Ishikawa (cell line): ENCODE results near the gene COMMD4.

ENCODE experiments used
- CEBPB ChIP-seq: IDR thresholded peaks from 2 replicates; pipeline ENCODE4 v1.6.1; 2012
- CREB1 ChIP-seq: IDR thresholded peaks from 2 replicates; pipeline ENCODE4 v1.6.1; 2012; ENCODE audit warnings: low read depth
- EGR1 ChIP-seq: IDR thresholded peaks from 2 replicates; pipeline ENCODE4 v1.6.1; 2012
- EP300 ChIP-seq: IDR thresholded peaks from 2 replicates; pipeline ENCODE4 v1.6.1; 2012; ENCODE audit warnings: borderline replicate concordance
- FOXM1 ChIP-seq: IDR thresholded peaks from 2 replicates; pipeline ENCODE4 v1.6.1; 2012; ENCODE audit warnings: low read depth, borderline replicate concordance
- NFIC ChIP-seq: IDR thresholded peaks from 2 replicates; pipeline ENCODE4 v1.6.1; 2012
- RAD21 ChIP-seq: IDR thresholded peaks from 2 replicates; pipeline ENCODE4 v1.6.1; 2012; ENCODE audit warnings: low read depth
- TAF1 ChIP-seq: IDR thresholded peaks from 2 replicates; pipeline ENCODE4 v1.6.1; 2012; ENCODE audit warnings: low read depth, mild to moderate bottlenecking
- TCF12 ChIP-seq: IDR thresholded peaks from 2 replicates; pipeline ENCODE4 v1.6.1; 2012; ENCODE audit warnings: low read depth
- TEAD4 ChIP-seq: IDR thresholded peaks from 2 replicates; pipeline ENCODE4 v1.6.1; 2012
- YY1 ChIP-seq: IDR thresholded peaks from 2 replicates; pipeline ENCODE4 v1.6.1; 2012; ENCODE audit warnings: low read depth
- ZBTB7A ChIP-seq: IDR thresholded peaks from 2 replicates; pipeline ENCODE4 v1.6.1; 2012; ENCODE audit warnings: low read depth
- TF ChIP-seq, protein P1 (sequence below): IDR thresholded peaks from 2 replicates; pipeline ENCODE4 v1.6.1; 2012
- TF ChIP-seq, protein P2 (sequence below): IDR thresholded peaks from 2 replicates; pipeline ENCODE4 v1.6.1; 2012; ENCODE audit warnings: low read depth, mild to moderate bottlenecking
- TF ChIP-seq, protein P3 (sequence below): IDR thresholded peaks from 2 replicates; pipeline ENCODE4 v1.6.1; 2012

The COMMD4 gene

DNA sequence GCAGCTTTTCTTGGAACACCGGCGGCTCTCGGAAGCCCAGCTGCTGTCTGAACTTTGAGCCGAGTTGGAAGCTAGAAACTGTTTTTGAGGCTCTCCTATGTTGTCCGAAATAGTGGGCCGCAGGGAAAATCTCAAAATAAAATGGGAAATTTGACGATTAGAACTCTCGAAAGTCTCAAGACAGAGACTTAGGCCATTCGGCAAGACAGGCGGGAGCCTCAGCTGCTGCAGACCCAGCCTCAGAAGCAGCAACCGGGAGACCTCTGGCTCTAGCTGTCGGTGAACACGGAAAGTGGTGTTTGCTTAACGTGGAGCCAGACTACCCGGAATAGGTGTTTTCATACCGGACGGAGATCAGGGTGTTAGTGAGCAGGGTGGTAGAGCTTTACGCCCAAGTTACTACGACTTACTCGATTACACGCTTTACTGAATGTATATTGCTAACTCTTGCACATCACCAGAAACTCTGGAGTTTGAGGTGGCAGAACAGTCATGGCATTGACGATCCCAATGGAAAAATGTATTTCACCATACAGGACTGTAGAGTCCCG lies 32.9 kb downstream of the COMMD4 start:
- no peak for TF ChIP-seq TEAD4
- TF ChIP-seq FOXM1 = peak; percentile 56; the same call in 1 of the 2 replicates
- TF ChIP-seq, protein P1, sequence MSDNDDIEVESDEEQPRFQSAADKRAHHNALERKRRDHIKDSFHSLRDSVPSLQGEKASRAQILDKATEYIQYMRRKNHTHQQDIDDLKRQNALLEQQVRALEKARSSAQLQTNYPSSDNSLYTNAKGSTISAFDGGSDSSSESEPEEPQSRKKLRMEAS = no peak
- no peak for TF ChIP-seq TAF1
- no peak for TF ChIP-seq RAD21
- TF ChIP-seq, protein P2, sequence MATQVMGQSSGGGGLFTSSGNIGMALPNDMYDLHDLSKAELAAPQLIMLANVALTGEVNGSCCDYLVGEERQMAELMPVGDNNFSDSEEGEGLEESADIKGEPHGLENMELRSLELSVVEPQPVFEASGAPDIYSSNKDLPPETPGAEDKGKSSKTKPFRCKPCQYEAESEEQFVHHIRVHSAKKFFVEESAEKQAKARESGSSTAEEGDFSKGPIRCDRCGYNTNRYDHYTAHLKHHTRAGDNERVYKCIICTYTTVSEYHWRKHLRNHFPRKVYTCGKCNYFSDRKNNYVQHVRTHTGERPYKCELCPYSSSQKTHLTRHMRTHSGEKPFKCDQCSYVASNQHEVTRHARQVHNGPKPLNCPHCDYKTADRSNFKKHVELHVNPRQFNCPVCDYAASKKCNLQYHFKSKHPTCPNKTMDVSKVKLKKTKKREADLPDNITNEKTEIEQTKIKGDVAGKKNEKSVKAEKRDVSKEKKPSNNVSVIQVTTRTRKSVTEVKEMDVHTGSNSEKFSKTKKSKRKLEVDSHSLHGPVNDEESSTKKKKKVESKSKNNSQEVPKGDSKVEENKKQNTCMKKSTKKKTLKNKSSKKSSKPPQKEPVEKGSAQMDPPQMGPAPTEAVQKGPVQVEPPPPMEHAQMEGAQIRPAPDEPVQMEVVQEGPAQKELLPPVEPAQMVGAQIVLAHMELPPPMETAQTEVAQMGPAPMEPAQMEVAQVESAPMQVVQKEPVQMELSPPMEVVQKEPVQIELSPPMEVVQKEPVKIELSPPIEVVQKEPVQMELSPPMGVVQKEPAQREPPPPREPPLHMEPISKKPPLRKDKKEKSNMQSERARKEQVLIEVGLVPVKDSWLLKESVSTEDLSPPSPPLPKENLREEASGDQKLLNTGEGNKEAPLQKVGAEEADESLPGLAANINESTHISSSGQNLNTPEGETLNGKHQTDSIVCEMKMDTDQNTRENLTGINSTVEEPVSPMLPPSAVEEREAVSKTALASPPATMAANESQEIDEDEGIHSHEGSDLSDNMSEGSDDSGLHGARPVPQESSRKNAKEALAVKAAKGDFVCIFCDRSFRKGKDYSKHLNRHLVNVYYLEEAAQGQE = no peak
- TF ChIP-seq CEBPB = no peak

DNA sequence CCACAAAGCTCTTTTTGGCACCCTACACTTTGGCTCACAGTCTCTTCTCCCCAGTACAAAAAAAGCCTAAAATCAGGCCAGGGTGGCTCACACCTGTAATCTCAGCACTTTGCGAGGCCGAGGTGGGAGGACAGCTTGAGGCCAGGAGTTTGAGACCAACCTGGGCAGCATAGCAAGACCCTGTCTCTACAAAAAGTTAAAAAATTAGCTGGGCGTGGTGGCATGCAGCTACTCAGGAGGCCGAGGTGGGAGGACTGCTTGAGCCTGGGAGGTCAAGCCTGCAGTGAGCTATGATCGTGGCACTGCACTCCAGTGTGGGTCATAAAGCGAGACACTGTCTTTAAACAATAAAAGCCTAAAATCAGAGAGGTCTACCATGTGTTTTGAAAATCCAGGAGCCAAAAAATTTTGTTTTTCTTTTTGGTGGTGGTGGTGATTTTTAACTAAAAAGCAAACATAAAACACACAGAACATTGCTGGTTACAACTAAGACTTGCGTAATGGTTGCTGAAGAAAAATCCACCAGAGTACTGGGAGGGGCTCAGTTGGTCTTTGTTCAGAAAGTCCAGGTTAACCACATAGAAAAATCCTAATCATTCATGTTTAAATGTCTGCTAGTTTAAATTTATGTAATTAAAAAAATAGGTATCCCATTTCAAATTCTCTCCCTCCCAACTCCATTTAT lies 34.2 kb downstream of the COMMD4 start:
- TF ChIP-seq CREB1 (no peak), ZBTB7A (no peak), RAD21 (no peak), YY1 (no peak), TAF1 (no peak), EGR1 (no peak), CEBPB (no peak), TEAD4 (no peak), FOXM1 (no peak), EP300 (no peak), NFIC (no peak), TCF12 (no peak)
- TF ChIP-seq, protein P1 = no peak
- TF ChIP-seq, protein P2 = no peak
- TF ChIP-seq, protein P3, sequence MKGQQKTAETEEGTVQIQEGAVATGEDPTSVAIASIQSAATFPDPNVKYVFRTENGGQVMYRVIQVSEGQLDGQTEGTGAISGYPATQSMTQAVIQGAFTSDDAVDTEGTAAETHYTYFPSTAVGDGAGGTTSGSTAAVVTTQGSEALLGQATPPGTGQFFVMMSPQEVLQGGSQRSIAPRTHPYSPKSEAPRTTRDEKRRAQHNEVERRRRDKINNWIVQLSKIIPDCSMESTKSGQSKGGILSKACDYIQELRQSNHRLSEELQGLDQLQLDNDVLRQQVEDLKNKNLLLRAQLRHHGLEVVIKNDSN = no peak

DNA sequence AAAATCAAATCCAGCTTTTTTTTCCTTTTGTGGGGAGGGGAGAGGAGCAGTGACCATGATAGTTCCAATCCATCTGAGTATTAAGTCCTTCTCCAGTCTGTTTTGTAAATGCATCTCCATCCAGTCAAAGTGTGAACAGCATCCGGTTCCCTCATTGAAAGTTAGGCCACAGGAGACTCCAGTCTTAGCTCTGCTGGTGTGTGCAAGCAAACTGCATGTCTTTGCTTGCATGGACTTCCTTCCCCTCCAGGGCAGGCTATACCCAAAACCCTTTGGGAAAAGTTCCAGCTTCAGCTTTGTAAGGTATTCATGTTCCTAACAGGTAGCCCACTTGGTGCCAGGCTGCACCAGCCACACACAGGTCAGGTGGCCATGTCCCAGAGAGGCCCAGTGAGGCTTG lies 35.6 kb downstream of the COMMD4 start:
- TF ChIP-seq TCF12 (no peak), FOXM1 (no peak), TEAD4 (no peak), CEBPB (no peak)
- TF ChIP-seq, protein P3 = no peak

DNA sequence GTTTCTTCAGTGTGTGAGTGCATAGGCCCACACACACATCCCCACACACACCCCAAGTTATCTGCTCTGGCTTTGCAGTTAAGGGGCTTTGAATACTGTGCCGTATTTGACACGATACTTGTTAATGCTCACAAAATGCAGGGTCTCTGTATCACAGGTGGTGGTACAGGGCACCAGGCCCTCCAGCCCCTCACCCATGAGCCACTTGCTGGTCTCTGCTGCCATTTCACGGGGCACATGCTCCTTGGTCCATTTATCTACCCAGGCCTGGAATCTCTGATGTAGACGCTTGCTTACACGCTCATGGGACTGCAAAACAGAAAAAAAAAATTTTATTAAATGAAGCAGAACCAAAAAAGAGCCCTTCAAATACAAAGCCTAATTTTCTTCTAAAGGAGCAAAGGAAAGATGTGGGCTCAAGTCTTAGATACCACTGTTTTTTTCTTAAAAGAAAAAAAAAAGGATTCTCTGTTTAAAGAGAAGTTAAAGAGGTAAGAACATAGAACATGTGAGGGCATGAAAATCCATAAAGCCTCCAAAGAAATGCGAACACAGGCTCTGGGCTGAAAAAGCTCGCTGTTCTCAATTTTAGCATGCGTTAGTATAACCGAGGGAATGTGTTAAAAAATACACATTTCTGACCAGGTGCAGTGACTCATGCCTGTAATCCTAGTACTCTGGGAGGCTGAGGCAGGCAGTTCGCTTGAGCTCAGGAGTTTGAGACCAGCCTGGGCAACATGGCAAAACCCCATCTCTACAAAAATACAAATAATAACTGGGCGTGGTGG lies 36.2 kb downstream of the COMMD4 start:
- TF ChIP-seq EGR1 (no peak), TEAD4 (no peak), CREB1 (no peak), TCF12 (no peak), FOXM1 (no peak), CEBPB (no peak), TAF1 (no peak), RAD21 (no peak), EP300 (no peak), NFIC (no peak), ZBTB7A (no peak), YY1 (no peak)
- TF ChIP-seq, protein P1 = no peak
- TF ChIP-seq, protein P2 = no peak
- TF ChIP-seq, protein P3 = no peak
